Measurements from ENCODE around the gene ST7.

DNA sequence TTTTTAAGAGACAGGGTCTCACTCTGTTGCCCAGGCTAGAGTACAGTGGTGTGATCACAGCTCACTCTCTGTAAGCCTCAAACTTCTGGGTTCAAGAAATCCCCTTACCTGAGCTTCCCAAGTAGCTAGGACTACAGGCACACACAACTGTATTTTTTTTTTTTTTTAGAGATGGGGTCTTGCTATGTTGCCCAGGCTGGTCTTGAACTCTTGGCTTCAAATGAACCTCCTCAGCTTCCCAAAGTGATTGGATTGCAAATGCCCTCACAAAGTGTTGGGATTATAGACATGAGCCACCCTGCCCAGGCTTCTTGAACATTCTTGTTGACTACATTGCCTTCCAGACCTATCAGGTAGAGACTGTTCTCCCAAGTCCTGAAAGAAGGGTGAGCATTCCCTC lies 296.9 kb downstream of the ST7 start:
- TF ChIP-seq, protein P1, sequence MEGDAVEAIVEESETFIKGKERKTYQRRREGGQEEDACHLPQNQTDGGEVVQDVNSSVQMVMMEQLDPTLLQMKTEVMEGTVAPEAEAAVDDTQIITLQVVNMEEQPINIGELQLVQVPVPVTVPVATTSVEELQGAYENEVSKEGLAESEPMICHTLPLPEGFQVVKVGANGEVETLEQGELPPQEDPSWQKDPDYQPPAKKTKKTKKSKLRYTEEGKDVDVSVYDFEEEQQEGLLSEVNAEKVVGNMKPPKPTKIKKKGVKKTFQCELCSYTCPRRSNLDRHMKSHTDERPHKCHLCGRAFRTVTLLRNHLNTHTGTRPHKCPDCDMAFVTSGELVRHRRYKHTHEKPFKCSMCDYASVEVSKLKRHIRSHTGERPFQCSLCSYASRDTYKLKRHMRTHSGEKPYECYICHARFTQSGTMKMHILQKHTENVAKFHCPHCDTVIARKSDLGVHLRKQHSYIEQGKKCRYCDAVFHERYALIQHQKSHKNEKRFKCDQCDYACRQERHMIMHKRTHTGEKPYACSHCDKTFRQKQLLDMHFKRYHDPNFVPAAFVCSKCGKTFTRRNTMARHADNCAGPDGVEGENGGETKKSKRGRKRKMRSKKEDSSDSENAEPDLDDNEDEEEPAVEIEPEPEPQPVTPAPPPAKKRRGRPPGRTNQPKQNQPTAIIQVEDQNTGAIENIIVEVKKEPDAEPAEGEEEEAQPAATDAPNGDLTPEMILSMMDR (conservative IDR thresholded peaks at IDR 0.05; ENCODE audit: low read length): no peak
- no peak for TF ChIP-seq EZH2phosphoT487 (IDR thresholded peaks at IDR 0.05; ENCODE audit: borderline replicate concordance, low read depth, low read length)

All from OCI-LY7 (cell line).